Endothelial cell of umbilical vein (primary cell): Measurements from ENCODE around the gene ZSCAN20. TPM values are rescaled to one million over a fixed set of nuclear protein-coding genes. Genes with fewer than 3 reads are reported as not detected.
A peak's percentile ranks its signal among the peaks of the same experiment; 100 is the strongest.

Experiments
- BruUV-seq: library from RNA; stranded (reverse); fragments of 400-500 nt; replicated peaks from 2 replicates; lab custom pipeline; 2021; lab: Mats Ljungman, UMichigan
- CTCF ChIA-PET: fragments of 300-600, 350-600 bp; sonication (Branson Sonifier 250); formaldehyde crosslinking; loops from one replicate; lab custom pipeline; 2021; ENCODE audit warnings: antibody characterized with exemption, inconsistent platforms; lab: Charles Lee
- POLR2A ChIA-PET: fragments of 300-600, 350-600 bp; sonication (Branson Sonifier 250); formaldehyde crosslinking; loops from one replicate; lab custom pipeline; 2021; ENCODE audit warnings: antibody characterized with exemption, inconsistent platforms; lab: Charles Lee
- DNase-seq: peaks from one replicate; pipeline ENCODE4 v3.0.0-alpha.2; 2011; ENCODE audit warnings: low read depth, low spot score
- FAIRE-seq: peaks from 2 replicates; lab custom pipeline; 2011; peaks lifted over from hg19 to GRCh38; lab: Jason Lieb, UNC
- H2AFZ ChIP-seq: 2 replicates; pipeline ENCODE4 v1.6.0; 2012; ENCODE audit warnings: low read depth, low read length, control low read depth, inconsistent platforms
- H3K27ac ChIP-seq: 2 replicates; pipeline ENCODE4 v1.5.1; 2011; ENCODE audit warnings: low read depth, mild to moderate bottlenecking, control low read depth, low read length, moderate library complexity; ENCODE audit not compliant: insufficient read depth
- H3K27me3 ChIP-seq, 2 experiments: 2 replicates each; pipeline versions ENCODE4 v1.6.0 to v1.6.1; 2011; ENCODE audit warnings: low read length in 2 of 2, mixed read lengths in 1 of 2; ENCODE audit not compliant: control insufficient read depth in 2 of 2, insufficient read depth in 2 of 2
- H3K36me3 ChIP-seq, 2 experiments: 2 replicates in 1 of 2; 3 replicates in 1 of 2; pipeline ENCODE4 v1.5.1; 2011; ENCODE audit warnings: low read length in 2 of 2, mild to moderate bottlenecking in 1 of 2, moderate library complexity in 1 of 2; ENCODE audit not compliant: control insufficient read depth in 2 of 2, insufficient read depth in 2 of 2; ENCODE audit errors: extremely low read depth in 1 of 2
- H3K4me1 ChIP-seq: 3 replicates; pipeline ENCODE4 v1.5.1; 2011; ENCODE audit warnings: mild to moderate bottlenecking, low read length; ENCODE audit not compliant: control insufficient read depth, insufficient read depth; ENCODE audit errors: extremely low read depth
- H3K4me2 ChIP-seq: 2 replicates; pipeline ENCODE4 v1.6.1; 2011; ENCODE audit warnings: low read length, control low read depth, mixed read lengths; ENCODE audit not compliant: insufficient read depth
- H3K4me3 ChIP-seq, 3 experiments: fragments of 200-600 bp in 1 of 3; sonication (generic), shearing (Covaris generic) in 1 of 3; replicated peaks in 1 of 3; 2 replicates each; pipeline ENCODE4 v1.5.1; 2011 to 2016; ENCODE audit warnings: control low read depth in 3 of 3, low read length in 3 of 3, mild to moderate bottlenecking in 2 of 3, inconsistent platforms in 1 of 3, low read depth in 1 of 3, moderate library complexity in 1 of 3; ENCODE audit not compliant: insufficient read depth in 1 of 3
- H3K79me2 ChIP-seq: 2 replicates; pipeline ENCODE4 v1.6.0; 2012; ENCODE audit warnings: low read length, inconsistent platforms; ENCODE audit not compliant: control insufficient read depth, insufficient read depth
- H3K9ac ChIP-seq: replicated peaks from 2 replicates; pipeline ENCODE3; 2011; ENCODE audit warnings: low read length, control low read depth; ENCODE audit not compliant: insufficient read depth; ENCODE audit errors: extremely low read depth
- H3K9me1 ChIP-seq: replicated peaks from 3 replicates; pipeline ENCODE4 v1.6.0; 2011; ENCODE audit warnings: mild to moderate bottlenecking, low read length; ENCODE audit not compliant: control insufficient read depth, insufficient read depth; ENCODE audit errors: extremely low read depth
- H3K9me3 ChIP-seq: replicated peaks from 2 replicates; pipeline ENCODE4 v1.5.1; 2012; ENCODE audit warnings: low read length, inconsistent platforms; ENCODE audit not compliant: control insufficient read depth, insufficient read depth
- H4K20me1 ChIP-seq: replicated peaks from 2 replicates; pipeline ENCODE3; 2011; ENCODE audit warnings: mild to moderate bottlenecking, low read length; ENCODE audit not compliant: control insufficient read depth, insufficient read depth; ENCODE audit errors: extremely low read depth
- CTCF ChIP-seq, 2 donors: IDR thresholded peaks; 1 replicate in 1 of 2; 2 replicates in 1 of 2; pipeline ENCODE4 v1.5.1; 2011; ENCODE audit warnings: low read length in 2 of 2, mild to moderate bottlenecking in 2 of 2, moderate library complexity in 2 of 2, control low read depth in 1 of 2, inconsistent platforms in 1 of 2, low read depth in 1 of 2; ENCODE audit not compliant: insufficient read depth in 1 of 2; ENCODE audit errors: extremely low read depth in 1 of 2
- EZH2 ChIP-seq: IDR thresholded peaks from 2 replicates; pipeline ENCODE4 v1.6.1; 2012; ENCODE audit warnings: borderline replicate concordance, low read depth, mild to moderate bottlenecking, moderate library complexity, low read length, inconsistent platforms; ENCODE audit not compliant: severe bottlenecking
- FOS ChIP-seq: IDR thresholded peaks from 2 replicates; pipeline ENCODE4 v1.6.1; 2011; ENCODE audit warnings: mild to moderate bottlenecking, low read length, moderate library complexity, borderline replicate concordance; ENCODE audit not compliant: insufficient read depth
- GATA2 ChIP-seq: IDR thresholded peaks from 2 replicates; pipeline ENCODE4 v1.7.0; 2011; ENCODE audit warnings: low read depth, mild to moderate bottlenecking, moderate library complexity, mixed read lengths, low read length; ENCODE audit not compliant: insufficient read length, insufficient read depth
- JUN ChIP-seq: IDR thresholded peaks from 2 replicates; pipeline ENCODE4 v1.6.1; 2011; ENCODE audit warnings: borderline replicate concordance, low read depth; ENCODE audit not compliant: insufficient read length, insufficient read depth
- MAX ChIP-seq: IDR thresholded peaks from 2 replicates; pipeline ENCODE4 v1.6.1; 2011; ENCODE audit not compliant: insufficient read depth, insufficient read length
- MYC ChIP-seq: IDR thresholded peaks from one replicate; pipeline ENCODE4 v1.6.1; 2011; ENCODE audit warnings: mild to moderate bottlenecking, low read depth, low read length
- POLR2A ChIP-seq: IDR thresholded peaks from 2 replicates; pipeline ENCODE4 v1.6.1; 2012; ENCODE audit warnings: low read depth, mild to moderate bottlenecking, control low read depth, low read length
- POLR2AphosphoS5 ChIP-seq: IDR thresholded peaks from 2 replicates; pipeline ENCODE4 v1.6.1; 2012; ENCODE audit warnings: low read depth, mild to moderate bottlenecking, control low read depth, low read length, moderate library complexity; ENCODE audit not compliant: insufficient read depth
- dilution Hi-C: fragments of 300-500 bp; cut with MboI; formaldehyde crosslinking; loops from one replicate; pipeline ENCODE4 v1.15.0; 2019; ENCODE audit warnings: low sequenced_read_pairs; ENCODE audit not compliant: extremely low pct_ligation_motif_present
- intact Hi-C: fragments of 100-400 bp; cut with micrococcal nuclease; formaldehyde crosslinking; loops from one replicate; pipeline ENCODE4 v1.10.0; 2022
- polyA plus RNA-seq, 4 experiments: library from polyadenylated mRNA; depleted of rRNA in 3 of 4; stranded (reverse) in 3 of 4; unstranded in 1 of 4; fragments of >200 nt; gene quantifications; 2 replicates each; pipeline versions ENCODE4 v1.2.1 to v1.2.3, GENCODE V29; 2011 to 2012; ENCODE audit warnings: missing spikeins in 1 of 4
- total RNA-seq: library from RNA; stranded (reverse); gene quantifications from 2 replicates; pipeline ENCODE4 v1.2.3, GENCODE V29; 2021

ZSCAN20 gene
- total and polyA plus RNA-seq, 2 donors (not counting 3 experiments of a cell fraction or from before 2014, with no cell fraction given), result 1.2 to 5.8 TPM

GRCh38 chr1:33470495-33471012, 1.9 kb upstream of the ZSCAN20 start:
- Histone ChIP-seq H2AFZ (peak overlapping the region; percentile 67), H3K9me1 (no peaks in the 10 kb centered on the region), H3K79me2 (peaks cover 9% of the 10 kb centered on the region), H3K4me2 (no peak overlapping the region), H3K9ac (no peak overlapping the region), H3K9me3 (no peaks in the 10 kb centered on the region), H4K20me1 (no peaks in the 10 kb centered on the region), H3K4me1 (peaks cover 13% of the 10 kb centered on the region), H3K4me3 (no peak overlapping the region), H3K27ac (no peak overlapping the region), H3K27me3 (no peaks in the 10 kb centered on the region), H3K36me3 (no peaks in the 10 kb centered on the region)
- ChIA-PET CTCF (interaction anchor here (0.7 to 5.1 kb wide), 30 partner anchors 11 to 375 kb away, joined by 3 to 97 read pairs (median 4); partner anchors contain the start of genes A3GALT2 and PHC2), POLR2A (no interaction called here)
- DNase-seq (peak; percentile 81), FAIRE-seq (peak; percentile 85)
- no TSS peak for BruUV-seq
- TF ChIP-seq CTCF (IDR thresholded peaks at IDR 0.05; ENCODE audit: extremely low read depth in 1 of 2, insufficient read depth in 1 of 2, low read depth in 1 of 2, low read length in 2 of 2) (peak; percentile 82 to 84), POLR2A (no peak)
- dilution Hi-C loops (no loop called here), intact Hi-C loops (loop anchor here (1.0 kb wide), 7 partner anchors 39 to 375 kb away; partner anchors contain the start of gene PHC2)

- Histone ChIP-seq H3K9me3 (no peaks in the 10 kb centered on the region), H2AFZ (peak overlapping the region; percentile 98), H3K4me2 (no peak overlapping the region), H3K27me3 (no peaks in the 10 kb centered on the region), H4K20me1 (no peaks in the 10 kb centered on the region), H3K9ac (no peak overlapping the region), H3K4me3 (no peak overlapping the region), H3K79me2 (peaks cover 9% of the 10 kb centered on the region), H3K27ac (peak overlapping the region; percentile 30), H3K36me3 (no peaks in the 10 kb centered on the region), H3K4me1 (peaks cover 13% of the 10 kb centered on the region), H3K9me1 (no peaks in the 10 kb centered on the region)
- intact Hi-C loops, result no loop called here
- no TSS peak for BruUV-seq
- dilution Hi-C loops, result no loop called here
- CTCF ChIA-PET, result interaction anchor here (0.7 to 5.1 kb wide), 26 partner anchors 8 to 376 kb away, joined by 3 to 97 read pairs (median 4); partner anchors contain the start of genes A3GALT2 and PHC2
- no peak for TF ChIP-seq EZH2
- no peak for TF ChIP-seq MAX
- no peak for TF ChIP-seq POLR2A
- TF ChIP-seq POLR2AphosphoS5, result no peak
- no peak for TF ChIP-seq JUN
- no peak for TF ChIP-seq MYC
- TF ChIP-seq GATA2, result no peak
- no peak for TF ChIP-seq CTCF (IDR thresholded peaks at IDR 0.05; ENCODE audit: extremely low read depth in 1 of 2, insufficient read depth in 1 of 2, low read depth in 1 of 2, low read length in 2 of 2)
- TF ChIP-seq FOS, result no peak
- POLR2A ChIA-PET, result no interaction called here
- DNase-seq, result no peak
- FAIRE-seq, result peak; percentile 21
Measured at GRCh38 chr1:33471416-33471815, 1.0 kb upstream of the ZSCAN20 start.
